GM19239 (cell line): ENCODE data around the gene AMPD1.

Experiments used
- DNase-seq: peaks from one replicate; pipeline ENCODE4 v3.0.0; 2011; ENCODE audit warnings: low spot score; ENCODE audit not compliant: insufficient read length
- FAIRE-seq: peaks from 2 replicates; lab custom pipeline; 2011; peaks lifted over from hg19 to GRCh38; lab: Jason Lieb, UNC

AMPD1 gene

DNA sequence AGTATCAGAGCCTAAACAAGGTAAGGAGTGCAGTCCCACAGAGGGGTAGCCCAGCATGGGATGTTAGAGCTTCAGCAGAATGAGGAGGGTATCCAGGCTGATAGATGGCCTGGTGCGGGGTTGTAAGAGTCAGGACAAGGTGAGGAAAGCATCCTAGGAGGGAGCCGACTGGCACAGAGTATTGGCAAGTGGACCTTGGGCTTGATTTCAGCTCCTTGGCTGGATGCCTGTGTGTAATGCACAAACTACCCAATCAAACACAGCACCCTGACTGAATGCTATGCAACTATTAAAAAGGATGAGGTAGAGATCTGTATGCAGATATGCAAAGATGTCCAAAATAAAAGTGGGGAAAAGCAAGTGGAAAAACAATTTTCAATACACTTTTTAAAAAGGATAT, 43.5 kb downstream of the AMPD1 start:
- DNase-seq = no peak
- FAIRE-seq = no peak

GRCh38 chr1:114648503-114648902, 46.8 kb downstream of the AMPD1 start:
- FAIRE-seq = no peak

DNA sequence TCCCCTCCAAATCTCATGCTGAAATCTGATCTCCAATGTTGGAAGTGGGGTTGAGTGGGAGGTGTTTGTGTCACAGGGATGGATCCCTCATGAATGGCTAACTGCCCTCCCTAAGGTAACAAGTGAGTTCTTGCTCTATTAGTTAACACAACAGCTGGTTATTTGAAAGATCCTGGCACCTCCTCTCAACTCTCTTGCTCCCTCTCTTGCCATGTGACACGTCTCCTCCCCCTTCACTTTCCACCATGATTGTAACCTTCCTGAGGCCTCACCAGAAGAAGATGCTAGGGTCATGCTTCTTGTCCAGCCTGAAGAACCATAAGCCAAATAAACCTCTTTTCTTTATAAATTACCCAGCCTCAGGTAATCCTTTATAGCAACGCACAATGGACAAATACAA, 54.0 kb downstream of the AMPD1 start:
- DNase-seq = no peak
- no peak for FAIRE-seq

More at GRCh38 chr1:114648503-114648902, 46.8 kb downstream of the AMPD1 start:
- no peak for DNase-seq

- no peak for DNase-seq
- no peak for FAIRE-seq
These were observed 56.4 kb downstream of the AMPD1 start for GRCh38 chr1:114638910-114639309.

DNA sequence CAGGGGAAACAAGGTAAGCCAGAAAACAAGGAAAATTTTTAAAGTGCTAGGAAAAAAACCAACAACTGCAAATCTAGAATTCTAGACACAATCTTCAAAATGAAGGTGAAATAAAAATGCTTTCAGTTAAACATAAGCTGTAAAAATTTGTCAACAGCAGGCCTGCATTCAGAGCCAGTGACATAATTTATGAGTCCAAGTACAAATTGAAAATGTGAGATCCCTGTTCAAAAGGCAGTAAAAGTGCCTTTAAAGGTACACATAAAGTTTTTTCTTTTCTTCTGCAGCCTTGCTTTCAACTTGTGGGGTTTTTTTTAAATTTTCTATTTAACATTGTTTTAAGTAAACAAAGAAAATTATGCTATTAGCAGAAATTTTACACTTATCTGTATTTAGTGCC, 62.9 kb downstream of the AMPD1 start:
- no peak for FAIRE-seq
- no peak for DNase-seq

DNA sequence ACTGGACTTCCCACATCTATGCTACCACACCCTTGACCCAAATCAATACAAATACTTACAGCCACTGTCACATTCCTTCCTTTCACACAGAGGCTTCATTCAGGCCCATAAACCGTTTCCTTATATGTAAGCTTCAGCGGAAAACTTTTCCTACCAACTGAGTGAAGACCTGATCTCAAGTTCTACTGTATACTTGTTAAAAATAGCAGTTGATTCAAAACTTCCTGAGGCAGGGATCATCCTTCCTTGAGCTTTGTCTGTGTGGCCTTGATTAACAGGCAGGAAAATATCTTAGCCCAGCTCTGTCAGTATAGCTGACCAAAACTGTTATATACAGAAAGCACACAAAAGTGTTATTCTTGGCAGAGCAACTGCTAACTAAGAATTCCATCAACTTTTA, 68.2 kb downstream of the AMPD1 start:
- DNase-seq (no peak), FAIRE-seq (no peak)

DNA sequence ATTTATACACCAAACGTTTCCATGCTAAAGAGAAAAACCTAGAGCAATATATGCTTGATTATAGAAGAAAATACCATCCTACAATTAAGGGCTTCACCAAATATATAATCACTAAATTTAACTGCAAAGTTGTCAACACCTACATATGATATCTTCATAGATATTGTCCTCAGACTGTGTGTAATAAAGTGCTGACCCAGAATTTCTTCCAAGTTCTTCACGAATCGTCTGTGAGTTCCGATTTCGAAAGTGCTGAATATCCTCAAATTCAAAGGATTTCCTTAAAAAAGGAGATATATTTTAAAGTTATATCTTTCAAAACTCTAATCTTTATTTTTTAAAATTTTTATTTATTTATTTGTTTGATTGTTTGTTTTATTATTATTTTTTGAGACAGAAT, 72.0 kb downstream of the AMPD1 start:
- no peak for FAIRE-seq
- DNase-seq = no peak
